Endothelial cell of umbilical vein (primary cell): Measurements from ENCODE around the gene PTCD1. TPM values are rescaled to one million over a fixed set of nuclear protein-coding genes. Genes with fewer than 3 reads are reported as not detected.

Experiments
- BruUV-seq: library from RNA; stranded (reverse); fragments of 400-500 nt; replicated peaks from 2 replicates; lab custom pipeline; 2021; lab: Mats Ljungman, UMichigan
- CTCF ChIA-PET: fragments of 300-600, 350-600 bp; sonication (Branson Sonifier 250); formaldehyde crosslinking; loops from one replicate; lab custom pipeline; 2021; ENCODE audit warnings: antibody characterized with exemption, inconsistent platforms; lab: Charles Lee
- POLR2A ChIA-PET: fragments of 300-600, 350-600 bp; sonication (Branson Sonifier 250); formaldehyde crosslinking; loops from one replicate; lab custom pipeline; 2021; ENCODE audit warnings: antibody characterized with exemption, inconsistent platforms; lab: Charles Lee
- DNase-seq: peaks from one replicate; pipeline ENCODE4 v3.0.0-alpha.2; 2011; ENCODE audit warnings: low read depth, low spot score
- FAIRE-seq: peaks from 2 replicates; lab custom pipeline; 2011; peaks lifted over from hg19 to GRCh38; lab: Jason Lieb, UNC
- H2AFZ ChIP-seq: 2 replicates; pipeline ENCODE4 v1.6.0; 2012; ENCODE audit warnings: low read depth, low read length, control low read depth, inconsistent platforms
- H3K27ac ChIP-seq: 2 replicates; pipeline ENCODE4 v1.5.1; 2011; ENCODE audit warnings: low read depth, mild to moderate bottlenecking, control low read depth, low read length, moderate library complexity; ENCODE audit not compliant: insufficient read depth
- H3K27me3 ChIP-seq, 2 experiments: 2 replicates each; pipeline versions ENCODE4 v1.6.0 to v1.6.1; 2011; ENCODE audit warnings: low read length in 2 of 2, mixed read lengths in 1 of 2; ENCODE audit not compliant: control insufficient read depth in 2 of 2, insufficient read depth in 2 of 2
- H3K36me3 ChIP-seq, 2 experiments: 2 replicates in 1 of 2; 3 replicates in 1 of 2; pipeline ENCODE4 v1.5.1; 2011; ENCODE audit warnings: low read length in 2 of 2, mild to moderate bottlenecking in 1 of 2, moderate library complexity in 1 of 2; ENCODE audit not compliant: control insufficient read depth in 2 of 2, insufficient read depth in 2 of 2; ENCODE audit errors: extremely low read depth in 1 of 2
- H3K4me1 ChIP-seq: 3 replicates; pipeline ENCODE4 v1.5.1; 2011; ENCODE audit warnings: mild to moderate bottlenecking, low read length; ENCODE audit not compliant: control insufficient read depth, insufficient read depth; ENCODE audit errors: extremely low read depth
- H3K4me2 ChIP-seq: 2 replicates; pipeline ENCODE4 v1.6.1; 2011; ENCODE audit warnings: low read length, control low read depth, mixed read lengths; ENCODE audit not compliant: insufficient read depth
- H3K4me3 ChIP-seq, 3 experiments: fragments of 200-600 bp in 1 of 3; sonication (generic), shearing (Covaris generic) in 1 of 3; replicated peaks in 1 of 3; 2 replicates each; pipeline ENCODE4 v1.5.1; 2011 to 2016; ENCODE audit warnings: control low read depth in 3 of 3, low read length in 3 of 3, mild to moderate bottlenecking in 2 of 3, inconsistent platforms in 1 of 3, low read depth in 1 of 3, moderate library complexity in 1 of 3; ENCODE audit not compliant: insufficient read depth in 1 of 3
- H3K79me2 ChIP-seq: 2 replicates; pipeline ENCODE4 v1.6.0; 2012; ENCODE audit warnings: low read length, inconsistent platforms; ENCODE audit not compliant: control insufficient read depth, insufficient read depth
- H3K9ac ChIP-seq: replicated peaks from 2 replicates; pipeline ENCODE3; 2011; ENCODE audit warnings: low read length, control low read depth; ENCODE audit not compliant: insufficient read depth; ENCODE audit errors: extremely low read depth
- H3K9me1 ChIP-seq: replicated peaks from 3 replicates; pipeline ENCODE4 v1.6.0; 2011; ENCODE audit warnings: mild to moderate bottlenecking, low read length; ENCODE audit not compliant: control insufficient read depth, insufficient read depth; ENCODE audit errors: extremely low read depth
- H3K9me3 ChIP-seq: replicated peaks from 2 replicates; pipeline ENCODE4 v1.5.1; 2012; ENCODE audit warnings: low read length, inconsistent platforms; ENCODE audit not compliant: control insufficient read depth, insufficient read depth
- H4K20me1 ChIP-seq: replicated peaks from 2 replicates; pipeline ENCODE3; 2011; ENCODE audit warnings: mild to moderate bottlenecking, low read length; ENCODE audit not compliant: control insufficient read depth, insufficient read depth; ENCODE audit errors: extremely low read depth
- CTCF ChIP-seq, 2 donors: IDR thresholded peaks; 1 replicate in 1 of 2; 2 replicates in 1 of 2; pipeline ENCODE4 v1.5.1; 2011; ENCODE audit warnings: low read length in 2 of 2, mild to moderate bottlenecking in 2 of 2, moderate library complexity in 2 of 2, control low read depth in 1 of 2, inconsistent platforms in 1 of 2, low read depth in 1 of 2; ENCODE audit not compliant: insufficient read depth in 1 of 2; ENCODE audit errors: extremely low read depth in 1 of 2
- EZH2 ChIP-seq: IDR thresholded peaks from 2 replicates; pipeline ENCODE4 v1.6.1; 2012; ENCODE audit warnings: borderline replicate concordance, low read depth, mild to moderate bottlenecking, moderate library complexity, low read length, inconsistent platforms; ENCODE audit not compliant: severe bottlenecking
- FOS ChIP-seq: IDR thresholded peaks from 2 replicates; pipeline ENCODE4 v1.6.1; 2011; ENCODE audit warnings: mild to moderate bottlenecking, low read length, moderate library complexity, borderline replicate concordance; ENCODE audit not compliant: insufficient read depth
- GATA2 ChIP-seq: IDR thresholded peaks from 2 replicates; pipeline ENCODE4 v1.7.0; 2011; ENCODE audit warnings: low read depth, mild to moderate bottlenecking, moderate library complexity, mixed read lengths, low read length; ENCODE audit not compliant: insufficient read length, insufficient read depth
- JUN ChIP-seq: IDR thresholded peaks from 2 replicates; pipeline ENCODE4 v1.6.1; 2011; ENCODE audit warnings: borderline replicate concordance, low read depth; ENCODE audit not compliant: insufficient read length, insufficient read depth
- MYC ChIP-seq: IDR thresholded peaks from one replicate; pipeline ENCODE4 v1.6.1; 2011; ENCODE audit warnings: mild to moderate bottlenecking, low read depth, low read length
- POLR2A ChIP-seq: IDR thresholded peaks from 2 replicates; pipeline ENCODE4 v1.6.1; 2012; ENCODE audit warnings: low read depth, mild to moderate bottlenecking, control low read depth, low read length
- POLR2AphosphoS5 ChIP-seq: IDR thresholded peaks from 2 replicates; pipeline ENCODE4 v1.6.1; 2012; ENCODE audit warnings: low read depth, mild to moderate bottlenecking, control low read depth, low read length, moderate library complexity; ENCODE audit not compliant: insufficient read depth
- dilution Hi-C: fragments of 300-500 bp; cut with MboI; formaldehyde crosslinking; loops from one replicate; pipeline ENCODE4 v1.15.0; 2019; ENCODE audit warnings: low sequenced_read_pairs; ENCODE audit not compliant: extremely low pct_ligation_motif_present
- intact Hi-C: fragments of 100-400 bp; cut with micrococcal nuclease; formaldehyde crosslinking; loops from one replicate; pipeline ENCODE4 v1.10.0; 2022
- polyA plus RNA-seq, 4 experiments: library from polyadenylated mRNA; depleted of rRNA in 3 of 4; stranded (reverse) in 3 of 4; unstranded in 1 of 4; fragments of >200 nt; gene quantifications; 2 replicates each; pipeline versions ENCODE4 v1.2.1 to v1.2.3, GENCODE V29; 2011 to 2012; ENCODE audit warnings: missing spikeins in 1 of 4
- total RNA-seq: library from RNA; stranded (reverse); gene quantifications from 2 replicates; pipeline ENCODE4 v1.2.3, GENCODE V29; 2021
- TF ChIP-seq, protein P1 (sequence below): IDR thresholded peaks from 2 replicates; pipeline ENCODE4 v1.6.1; 2011; ENCODE audit not compliant: insufficient read depth, insufficient read length

Gene PTCD1
- total and polyA plus RNA-seq, 2 donors (not counting 3 experiments of a cell fraction or from before 2014, with no cell fraction given) = 3.8 to 9.6 TPM

DNA sequence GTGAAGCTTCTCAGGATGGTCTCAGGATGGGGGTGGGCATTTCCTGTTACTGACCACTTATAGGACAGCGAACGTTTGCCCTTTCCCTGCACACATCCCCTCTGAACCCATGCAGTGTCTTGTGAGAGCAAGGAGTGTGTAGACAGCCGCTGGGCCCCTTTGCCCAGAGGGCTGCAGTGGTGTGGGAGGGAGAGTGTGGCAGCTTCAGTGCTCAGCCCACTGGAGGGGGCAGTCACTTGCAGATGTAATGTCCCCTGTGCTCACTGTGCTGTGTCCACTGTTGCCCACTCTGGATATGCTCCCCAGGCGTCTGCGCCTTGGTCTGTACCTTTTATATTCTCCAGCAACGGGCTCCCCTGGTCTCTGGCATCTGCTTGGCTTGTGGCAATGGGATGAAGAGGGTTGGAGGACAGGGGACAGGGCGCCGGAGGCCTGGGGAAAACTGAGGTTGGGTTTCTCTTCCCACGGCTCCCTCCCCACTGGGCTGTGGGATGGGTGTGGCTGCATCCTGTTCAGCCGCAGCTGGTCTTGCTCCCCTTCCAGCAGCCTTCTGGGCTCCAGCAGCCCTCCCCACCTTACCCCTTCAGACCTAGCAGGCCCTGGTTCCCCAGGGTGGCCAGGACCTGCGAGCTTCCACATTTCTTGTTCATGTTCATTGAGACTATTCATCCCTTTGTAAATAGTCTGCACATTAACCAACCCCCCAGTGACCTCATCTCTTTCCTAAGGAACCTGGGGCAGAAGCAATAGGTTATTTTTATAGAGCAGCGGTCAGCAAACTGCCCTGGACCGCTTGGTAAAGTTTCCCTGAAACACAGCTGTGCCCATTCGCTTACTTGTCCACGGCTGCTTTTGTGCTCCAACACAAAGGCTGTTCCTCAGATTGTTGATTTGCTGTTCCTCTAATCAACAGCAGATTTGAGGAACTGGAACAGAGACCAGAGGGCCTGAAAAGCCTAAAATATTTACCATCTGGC lies 40.2 kb upstream of the PTCD1 start:
- DNase-seq (no peak), FAIRE-seq (no peak)
- peaks cover 0 to under 1% of the 10 kb centered on the region in 2 experiments for H3K36me3 ChIP-seq
- TF ChIP-seq CTCF (IDR thresholded peaks at IDR 0.05; ENCODE audit: extremely low read depth in 1 of 2, insufficient read depth in 1 of 2, low read depth in 1 of 2, low read length in 2 of 2) (no peak), MYC (no peak), JUN (no peak), EZH2 (no peak), POLR2AphosphoS5 (no peak), FOS (no peak), POLR2A (no peak), GATA2 (no peak)
- TF ChIP-seq, protein P1, sequence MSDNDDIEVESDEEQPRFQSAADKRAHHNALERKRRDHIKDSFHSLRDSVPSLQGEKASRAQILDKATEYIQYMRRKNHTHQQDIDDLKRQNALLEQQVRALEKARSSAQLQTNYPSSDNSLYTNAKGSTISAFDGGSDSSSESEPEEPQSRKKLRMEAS = no peak
- peaks cover 41% of the 10 kb centered on the region for H3K79me2 ChIP-seq
- no peaks in the 10 kb centered on the region for H4K20me1 ChIP-seq
- H3K4me1 ChIP-seq = peaks cover 4% of the 10 kb centered on the region
- dilution Hi-C loops = no loop called here
- no peak overlapping the region for H3K4me3 ChIP-seq
- H3K27me3 ChIP-seq = no peaks in the 10 kb centered on the region
- H3K9ac ChIP-seq = no peak overlapping the region
- no peak overlapping the region for H2AFZ ChIP-seq
- H3K9me1 ChIP-seq = no peaks in the 10 kb centered on the region
- intact Hi-C loops = no loop called here
- H3K27ac ChIP-seq = no peak overlapping the region
- ChIA-PET POLR2A (no interaction called here), CTCF (interaction anchor here (1.4 kb wide), 1 partner anchor 12 kb away, joined by 5 read pairs; no protein-coding TSS in a partner anchor)
- BruUV-seq = no TSS peak
- no peaks in the 10 kb centered on the region for H3K9me3 ChIP-seq
- H3K4me2 ChIP-seq = no peak overlapping the region
